H9 (cell line): ENCODE results near the gene KNSTRN. TPM values are rescaled to one million over a fixed set of nuclear protein-coding genes. Genes with fewer than 3 reads are reported as not detected.

ENCODE experiments used
- DNase-seq: peaks from one replicate; pipeline ENCODE4 v3.0.0-alpha.2; 2017
- H2AFZ ChIP-seq: one replicate; pipeline ENCODE4 v1.6.1; 2013; ENCODE audit warnings: mild to moderate bottlenecking, low read length, control low read depth, moderate library complexity
- H2AK5ac ChIP-seq: 2 replicates; pipeline ENCODE4 v1.6.1; 2013; ENCODE audit warnings: low read length, control low read depth, mixed read lengths; ENCODE audit not compliant: insufficient read length
- H2BK120ac ChIP-seq: one replicate; pipeline ENCODE4 v1.6.1; 2013; ENCODE audit warnings: low read depth, mild to moderate bottlenecking, low read length, control low read depth, inconsistent platforms; ENCODE audit not compliant: poor library complexity, severe bottlenecking
- H2BK12ac ChIP-seq: 2 replicates; pipeline ENCODE4 v1.6.1; 2013; ENCODE audit warnings: low read length, control low read depth, mixed read lengths, low read depth; ENCODE audit not compliant: insufficient read length
- H2BK15ac ChIP-seq: 2 replicates; pipeline ENCODE4 v1.6.1; 2013; ENCODE audit warnings: low read depth, low read length, control low read depth
- H2BK20ac ChIP-seq: one replicate; pipeline ENCODE4 v1.6.1; 2013; ENCODE audit warnings: low read depth, mild to moderate bottlenecking, low read length, control low read depth, inconsistent platforms; ENCODE audit not compliant: poor library complexity, severe bottlenecking
- H2BK5ac ChIP-seq: 2 replicates; pipeline ENCODE4 v1.6.1; 2013; ENCODE audit warnings: low read length, control low read depth, mixed read lengths; ENCODE audit not compliant: insufficient read length
- H3K14ac ChIP-seq: 2 replicates; pipeline ENCODE4 v1.6.1; 2013; ENCODE audit warnings: low read length, control low read depth; ENCODE audit not compliant: insufficient read depth
- H3K18ac ChIP-seq: 2 replicates; pipeline ENCODE4 v1.6.1; 2013; ENCODE audit warnings: low read depth, mild to moderate bottlenecking, mixed read lengths, low read length, control low read depth; ENCODE audit not compliant: insufficient read length
- H3K23ac ChIP-seq: 2 replicates; pipeline ENCODE4 v1.6.1; 2013; ENCODE audit warnings: low read length, control low read depth, mixed read lengths, low read depth; ENCODE audit not compliant: insufficient read length
- H3K23me2 ChIP-seq: 2 replicates; pipeline ENCODE4 v1.6.1; 2013; ENCODE audit warnings: low read depth, mild to moderate bottlenecking, mixed read lengths, low read length, control low read depth; ENCODE audit not compliant: insufficient read length, poor library complexity, severe bottlenecking
- H3K27ac ChIP-seq: 2 replicates; pipeline ENCODE4 v1.5.1; 2013; ENCODE audit warnings: low read length, control low read depth, mixed read lengths, low read depth; ENCODE audit not compliant: insufficient read length
- H3K27me3 ChIP-seq: 2 replicates; pipeline ENCODE4 v1.6.1; 2013; ENCODE audit warnings: low read length, control low read depth, inconsistent platforms; ENCODE audit not compliant: insufficient read depth
- H3K4ac ChIP-seq: 2 replicates; pipeline ENCODE4 v1.6.1; 2013; ENCODE audit warnings: low read depth, mild to moderate bottlenecking, control low read depth, inconsistent platforms, low read length, moderate library complexity
- H3K4me1 ChIP-seq: 2 replicates; pipeline ENCODE4 v1.6.1; 2013; ENCODE audit warnings: low read length, control low read depth, inconsistent platforms; ENCODE audit not compliant: insufficient read depth
- H3K4me2 ChIP-seq: 2 replicates; pipeline ENCODE4 v1.6.1; 2013; ENCODE audit warnings: low read length, control low read depth, mixed read lengths; ENCODE audit not compliant: insufficient read length, insufficient read depth
- H3K56ac ChIP-seq: 2 replicates; pipeline ENCODE4 v1.6.1; 2013; ENCODE audit warnings: low read depth, mild to moderate bottlenecking, mixed read lengths, low read length, control low read depth; ENCODE audit not compliant: insufficient read length
- H3K79me1 ChIP-seq: 2 replicates; pipeline ENCODE4 v1.6.1; 2013; ENCODE audit warnings: low read depth, mild to moderate bottlenecking, moderate library complexity, low read length, control low read depth, inconsistent platforms; ENCODE audit not compliant: insufficient read depth, poor library complexity, severe bottlenecking
- H3K79me2 ChIP-seq: 2 replicates; pipeline ENCODE4 v1.6.1; 2013; ENCODE audit warnings: low read length, control low read depth, inconsistent platforms; ENCODE audit not compliant: insufficient read depth
- H3K9ac ChIP-seq: 2 replicates; pipeline ENCODE4 v1.6.1; 2013; ENCODE audit warnings: low read length, control low read depth, mixed read lengths; ENCODE audit not compliant: insufficient read length; ENCODE audit errors: extremely low read depth
- H3K9me3 ChIP-seq: one replicate; pipeline ENCODE4 v1.6.1; 2013; ENCODE audit warnings: low read depth, low read length, inconsistent platforms; ENCODE audit not compliant: control insufficient read depth
- H3T11ph ChIP-seq: one replicate; pipeline ENCODE4 v1.6.1; 2013; ENCODE audit warnings: mild to moderate bottlenecking, low read length, control low read depth, inconsistent platforms
- H4K20me1 ChIP-seq: one replicate; pipeline ENCODE4 v1.6.1; 2013; ENCODE audit not compliant: control insufficient read depth, insufficient read length, insufficient read depth
- H4K5ac ChIP-seq: 2 replicates; pipeline ENCODE4 v1.6.1; 2013; ENCODE audit warnings: low read depth, mild to moderate bottlenecking, mixed read lengths, low read length, control low read depth; ENCODE audit not compliant: insufficient read length
- H4K8ac ChIP-seq: replicated peaks from 2 replicates; pipeline ENCODE4 v1.6.1; 2013; ENCODE audit warnings: low read length, control low read depth, mixed read lengths, low read depth; ENCODE audit not compliant: insufficient read length
- H4K91ac ChIP-seq: 2 replicates; pipeline ENCODE4 v1.6.1; 2013; ENCODE audit warnings: low read depth, mild to moderate bottlenecking, moderate library complexity, mixed read lengths, low read length, control low read depth; ENCODE audit not compliant: insufficient read length
- H3K27ac Mint-ChIP-seq, 3 experiments: 2 replicates in 2 of 3; 3 replicates in 1 of 3; pipeline ENCODE4 v1.8.0; 2020 to 2021; ENCODE audit warnings: mixed read lengths in 3 of 3, mild to moderate bottlenecking in 1 of 3, moderate library complexity in 1 of 3
- H3K27me3 Mint-ChIP-seq: 2 replicates; pipeline ENCODE4 v1.8.0; 2021; ENCODE audit warnings: low read depth, mild to moderate bottlenecking, moderate library complexity, mixed read lengths
- H3K36me3 Mint-ChIP-seq, 3 experiments: 2 replicates in 2 of 3; 3 replicates in 1 of 3; pipeline ENCODE4 v1.8.0; 2020 to 2021; ENCODE audit warnings: low read depth in 3 of 3, mixed read lengths in 3 of 3; ENCODE audit not compliant: insufficient read depth in 1 of 3
- H3K4me1 Mint-ChIP-seq, 2 experiments: 2 replicates each; pipeline ENCODE4 v1.8.0; 2020; ENCODE audit warnings: mixed read lengths in 2 of 2
- H3K4me3 Mint-ChIP-seq, 2 experiments: 2 replicates in 1 of 2; 3 replicates in 1 of 2; pipeline ENCODE4 v1.8.0; 2020 to 2021; ENCODE audit warnings: mild to moderate bottlenecking in 2 of 2, mixed read lengths in 2 of 2, moderate library complexity in 1 of 2
- H3K9me3 Mint-ChIP-seq, 2 experiments: 2 replicates in 1 of 2; 3 replicates in 1 of 2; pipeline ENCODE4 v1.8.0; 2020; ENCODE audit warnings: mild to moderate bottlenecking in 2 of 2, mixed read lengths in 2 of 2, moderate library complexity in 1 of 2
- WGBS: extraction: QIAGEN DNeasy Blood & Tissue Kit; methylation state at CpG from one replicate; pipeline ENCODE4 v1.1.7; 2013; ENCODE audit warnings: missing lambda C conversion rate, low lambda C conversion rate, mixed read lengths; ENCODE audit not compliant: insufficient read length; ENCODE audit errors: extremely low coverage; 5-methylcytosine and 5-hydroxymethylcytosine counted together
- total RNA-seq: library from RNA; stranded (reverse); gene quantifications from 2 replicates; pipeline ENCODE4 v1.2.1, GENCODE V29; 2021
- TF ChIP-seq, protein P1 (sequence below): fragments of 200-600 bp; sonication (generic); conservative IDR thresholded peaks from 3 replicates; pipeline ENCODE4 v1.8.0; 2021; ENCODE audit warnings: antibody characterized with exemption, mild to moderate bottlenecking

Gene KNSTRN
- total RNA-seq, 1 experiment from 2014 or later = 53.9 TPM

DNA sequence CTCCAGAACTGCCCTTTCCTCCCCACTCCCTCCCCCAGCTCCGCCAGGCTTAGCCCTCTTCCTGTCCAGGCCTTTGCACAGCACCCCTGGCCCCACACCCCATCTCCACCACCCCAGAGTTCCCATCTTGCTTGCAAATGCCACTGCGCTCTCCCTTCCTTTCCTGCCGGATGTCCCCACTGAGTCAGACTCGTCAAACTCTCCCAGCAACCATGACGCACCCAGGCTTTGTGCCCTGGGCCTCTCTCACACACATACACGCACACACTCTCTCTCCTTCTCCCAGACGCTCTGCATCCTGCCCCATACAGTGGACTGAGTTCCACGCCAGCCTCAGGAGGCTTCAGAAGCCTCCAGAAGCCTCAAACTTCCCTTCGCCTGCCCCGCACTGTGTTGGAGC is 39.0 kb upstream of the KNSTRN start:
- DNase-seq = no peak
- Histone ChIP-seq H3K4me1 (no peaks in the 10 kb centered on the region), H3K23me2 (no peaks in the 10 kb centered on the region), H3K4me2 (no peak overlapping the region), H2BK5ac (no peak overlapping the region), H3K79me1 (no peaks in the 10 kb centered on the region), H3K9me3 (no peaks in the 10 kb centered on the region), H2BK15ac (no peak overlapping the region), H3K14ac (no peak overlapping the region), H3T11ph (no peak overlapping the region), H4K91ac (no peak overlapping the region), H3K27ac (no peak overlapping the region), H3K18ac (no peak overlapping the region), H3K23ac (no peak overlapping the region), H2BK20ac (no peak overlapping the region), H2BK12ac (no peak overlapping the region), H2BK120ac (no peak overlapping the region), H2AK5ac (no peak overlapping the region), H4K8ac (no peak overlapping the region), H4K20me1 (no peaks in the 10 kb centered on the region), H2AFZ (no peak overlapping the region), H4K5ac (no peak overlapping the region), H3K56ac (no peak overlapping the region), H3K4ac (no peak overlapping the region), H3K27me3 (no peaks in the 10 kb centered on the region), H3K79me2 (no peaks in the 10 kb centered on the region), H3K9ac (no peak overlapping the region)
- H3K36me3 Mint-ChIP-seq = no peaks in the 10 kb centered on the region
- TF ChIP-seq, protein P1, sequence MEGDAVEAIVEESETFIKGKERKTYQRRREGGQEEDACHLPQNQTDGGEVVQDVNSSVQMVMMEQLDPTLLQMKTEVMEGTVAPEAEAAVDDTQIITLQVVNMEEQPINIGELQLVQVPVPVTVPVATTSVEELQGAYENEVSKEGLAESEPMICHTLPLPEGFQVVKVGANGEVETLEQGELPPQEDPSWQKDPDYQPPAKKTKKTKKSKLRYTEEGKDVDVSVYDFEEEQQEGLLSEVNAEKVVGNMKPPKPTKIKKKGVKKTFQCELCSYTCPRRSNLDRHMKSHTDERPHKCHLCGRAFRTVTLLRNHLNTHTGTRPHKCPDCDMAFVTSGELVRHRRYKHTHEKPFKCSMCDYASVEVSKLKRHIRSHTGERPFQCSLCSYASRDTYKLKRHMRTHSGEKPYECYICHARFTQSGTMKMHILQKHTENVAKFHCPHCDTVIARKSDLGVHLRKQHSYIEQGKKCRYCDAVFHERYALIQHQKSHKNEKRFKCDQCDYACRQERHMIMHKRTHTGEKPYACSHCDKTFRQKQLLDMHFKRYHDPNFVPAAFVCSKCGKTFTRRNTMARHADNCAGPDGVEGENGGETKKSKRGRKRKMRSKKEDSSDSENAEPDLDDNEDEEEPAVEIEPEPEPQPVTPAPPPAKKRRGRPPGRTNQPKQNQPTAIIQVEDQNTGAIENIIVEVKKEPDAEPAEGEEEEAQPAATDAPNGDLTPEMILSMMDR = no peak
- H3K4me3 Mint-ChIP-seq = no peak overlapping the region
- peaks cover 14 to 31% of the 10 kb centered on the region in 2 experiments for H3K4me1 Mint-ChIP-seq
- H3K9me3 Mint-ChIP-seq = no peaks in the 10 kb centered on the region
- peaks cover 7% of the 10 kb centered on the region for H3K27me3 Mint-ChIP-seq
- H3K27ac Mint-ChIP-seq = no peak overlapping the region
- no CpG with 5 or more reads among the region's 10 CpGs for WGBS
